GM12801 (cell line): Measurements from ENCODE around the gene CUX1.

Experiments used
- CTCF ChIP-seq: IDR thresholded peaks from one replicate; pipeline ENCODE4 v1.5.1; 2011; ENCODE audit warnings: control low read depth; ENCODE audit not compliant: insufficient read length; ENCODE audit errors: extremely low read depth

CUX1 gene

GRCh38 chr7:101780281-101780680 is 37.1 kb upstream of the CUX1 start:
- TF ChIP-seq CTCF, result no peak

- no peak for TF ChIP-seq CTCF
Measured at GRCh38 chr7:101781439-101781838, 36.0 kb upstream of the CUX1 start.

GRCh38 chr7:101782476-101782875 is 35.0 kb upstream of the CUX1 start:
- no peak for TF ChIP-seq CTCF

GRCh38 chr7:101782896-101783295 is 34.5 kb upstream of the CUX1 start:
- TF ChIP-seq CTCF, result no peak

- TF ChIP-seq CTCF, result no peak
Measured at GRCh38 chr7:101783381-101784181, 33.8 kb upstream of the CUX1 start.

GRCh38 chr7:101784292-101785127 is 32.9 kb upstream of the CUX1 start:
- no peak for TF ChIP-seq CTCF

DNA sequence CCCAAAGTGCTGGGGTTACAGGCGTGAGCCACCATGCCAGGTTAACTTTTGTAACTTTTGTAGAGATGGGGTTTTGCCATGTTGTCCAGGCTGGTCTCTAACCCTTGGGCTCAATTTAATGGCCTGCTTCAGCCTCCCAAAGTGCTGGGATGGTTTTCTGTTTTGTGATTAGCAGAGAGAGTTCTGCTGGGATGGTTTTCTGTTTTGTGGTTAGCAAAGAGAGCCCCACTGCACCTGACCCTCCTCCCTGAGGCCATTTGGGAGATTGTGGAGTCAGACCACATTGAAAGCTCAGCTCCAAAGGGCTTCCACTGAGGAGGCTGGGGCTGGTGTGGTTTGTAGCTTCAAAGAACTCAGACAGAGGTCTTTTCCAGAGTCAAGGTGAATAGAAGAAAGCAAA is 29.6 kb upstream of the CUX1 start:
- TF ChIP-seq CTCF, result no peak
